Fibroblast of lung (primary cell): ENCODE data around the gene ITGB7. TPM values are rescaled to one million over a fixed set of nuclear protein-coding genes. Genes with fewer than 3 reads are reported as not detected.

Source experiments
- DNase-seq, 2 donors: peaks; one replicate each; pipeline versions ENCODE4 v3.0.0 to v3.0.0-alpha.2; 2010; ENCODE audit warnings: low read depth in 2 of 2
- H2AFZ ChIP-seq: 2 replicates; pipeline ENCODE4 v1.5.1; 2012; ENCODE audit warnings: low read length, control low read depth, inconsistent platforms
- H3K27ac ChIP-seq: 2 replicates; pipeline ENCODE4 v1.5.1; 2011; ENCODE audit warnings: low read length, control low read depth; ENCODE audit not compliant: insufficient read depth
- H3K27me3 ChIP-seq: 2 replicates; pipeline ENCODE4 v1.5.1; 2011; ENCODE audit warnings: mild to moderate bottlenecking, low read length; ENCODE audit not compliant: control insufficient read depth, insufficient read depth
- H3K36me3 ChIP-seq: 2 replicates; pipeline ENCODE4 v1.5.1; 2011; ENCODE audit warnings: low read length; ENCODE audit not compliant: control insufficient read depth, insufficient read depth
- H3K4me1 ChIP-seq: 2 replicates; pipeline ENCODE4 v1.5.1; 2011; ENCODE audit warnings: low read length; ENCODE audit not compliant: control insufficient read depth, insufficient read depth; ENCODE audit errors: extremely low read depth
- H3K4me2 ChIP-seq: 2 replicates; pipeline ENCODE4 v1.5.1; 2011; ENCODE audit warnings: low read length, control low read depth; ENCODE audit not compliant: insufficient read depth; ENCODE audit errors: extremely low read depth
- H3K4me3 ChIP-seq, 4 experiments: fragments of 200-600 bp in 1 of 4; sonication (generic) in 1 of 4; replicated peaks in 1 of 4; 2 replicates each; pipeline ENCODE4 v1.5.1; 2011 to 2016; ENCODE audit warnings: low read length in 4 of 4, low read depth in 3 of 4, mild to moderate bottlenecking in 3 of 4, control low read depth in 2 of 4, inconsistent platforms in 1 of 4, mixed read lengths in 1 of 4; ENCODE audit not compliant: insufficient read depth in 1 of 4; ENCODE audit errors: control extremely low read depth in 1 of 4
- H3K79me2 ChIP-seq: 2 replicates; pipeline ENCODE4 v1.5.1; 2012; ENCODE audit warnings: mild to moderate bottlenecking, low read length, inconsistent platforms; ENCODE audit not compliant: control insufficient read depth, insufficient read depth
- H3K9ac ChIP-seq: 2 replicates; pipeline ENCODE4 v1.5.1; 2011; ENCODE audit warnings: mild to moderate bottlenecking, low read length, control low read depth; ENCODE audit not compliant: insufficient read depth
- H3K9me3 ChIP-seq: 2 replicates; pipeline ENCODE4 v1.5.1; 2012; ENCODE audit warnings: low read depth, low read length; ENCODE audit not compliant: control insufficient read depth, insufficient read depth
- H4K20me1 ChIP-seq: 2 replicates; pipeline ENCODE4 v1.5.1; 2011; ENCODE audit warnings: low read length; ENCODE audit not compliant: control insufficient read depth, insufficient read depth; ENCODE audit errors: extremely low read depth
- CTCF ChIP-seq, 2 donors: IDR thresholded peaks in 1 of 2; conservative IDR thresholded peaks in 1 of 2; 1 replicate in 1 of 2; 2 replicates in 1 of 2; pipeline ENCODE4 v1.5.1; 2011 to 2012; ENCODE audit warnings: low read length in 2 of 2, control low read depth in 1 of 2, inconsistent platforms in 1 of 2, low read depth in 1 of 2, mild to moderate bottlenecking in 1 of 2
- EZH2 ChIP-seq: IDR thresholded peaks from 2 replicates; pipeline ENCODE4 v1.5.1; 2012; ENCODE audit warnings: low read length, control low read depth, mild to moderate bottlenecking; ENCODE audit errors: missing control alignments
- polyA plus RNA-seq, 2 donors: library from polyadenylated mRNA; depleted of rRNA in 1 of 2; stranded (reverse) in 1 of 2; unstranded in 1 of 2; fragments of >200 nt; gene quantifications; 2 replicates each; pipeline ENCODE4 v1.2.1, GENCODE V29; 2011 to 2012; ENCODE audit warnings: missing spikeins in 1 of 2
- total RNA-seq: library from RNA; depleted of rRNA; stranded (reverse); fragments of >200 nt; gene quantifications from 2 replicates; pipeline ENCODE4 v1.2.1, GENCODE V29; 2014

Gene ITGB7
- total and polyA plus RNA-seq, 2 donors (not counting 1 experiment from before 2014, with no cell fraction given), result 0.20 to 0.50 TPM

GRCh38 chr12:53232646-53233461 is 25.8 kb upstream of the ITGB7 start:
- DNase-seq, result peak; percentile 21 to 49
- peak overlapping the region; percentile 38 to 91 (median 52) for H3K4me3 ChIP-seq
- no peaks in the 10 kb centered on the region for H3K79me2 ChIP-seq
- H3K27ac ChIP-seq, result no peak overlapping the region
- peaks cover 8% of the 10 kb centered on the region for H3K27me3 ChIP-seq
- H4K20me1 ChIP-seq, result no peaks in the 10 kb centered on the region
- peak overlapping the region; percentile 89 for H3K4me2 ChIP-seq
- H3K36me3 ChIP-seq, result no peaks in the 10 kb centered on the region
- TF ChIP-seq EZH2, result peak; percentile 5
- no peak for TF ChIP-seq CTCF (conservative IDR thresholded peaks at IDR 0.05 in 1 of 2, IDR thresholded peaks at IDR 0.05 in 1 of 2; ENCODE audit: low read depth in 1 of 2, low read length in 2 of 2)
- H3K9me3 ChIP-seq, result no peaks in the 10 kb centered on the region
- peak overlapping the region; percentile 52 for H2AFZ ChIP-seq
- H3K4me1 ChIP-seq, result peaks cover 19% of the 10 kb centered on the region
- H3K9ac ChIP-seq, result no peak overlapping the region

GRCh38 chr12:53231921-53232645 is 25.0 kb upstream of the ITGB7 start, which contains the start of gene RARG:
RARG (minus strand) TSS chr12:53232209; CDS start chr12:53227545, 4,664 bp downstream.
- TF ChIP-seq EZH2, result no peak
- TF ChIP-seq CTCF (conservative IDR thresholded peaks at IDR 0.05 in 1 of 2, IDR thresholded peaks at IDR 0.05 in 1 of 2; ENCODE audit: low read depth in 1 of 2, low read length in 2 of 2), result no peak
- Histone ChIP-seq H3K79me2 (no peaks in the 10 kb centered on the region), H3K27ac (no peak within 1 kb of the TSS), H4K20me1 (no peaks in the 10 kb centered on the region), H3K4me2 (peak within 1 kb of the TSS; percentile 89), H3K36me3 (peaks cover 2% of the 10 kb centered on the region), H3K9ac (peak within 1 kb of the TSS; percentile 58), H3K4me3 (peak within 1 kb of the TSS; percentile 43 to 91 (median 66)), H3K9me3 (no peaks in the 10 kb centered on the region), H3K27me3 (peaks cover 8% of the 10 kb centered on the region), H3K4me1 (peaks cover 19% of the 10 kb centered on the region), H2AFZ (peak within 1 kb of the TSS; percentile 52)
- DNase-seq, result peak; percentile 43 to 58

- DNase-seq, result no peak
- Histone ChIP-seq H3K9ac (peak overlapping the region; percentile 58), H4K20me1 (no peaks in the 10 kb centered on the region), H2AFZ (no peak overlapping the region), H3K27ac (no peak overlapping the region), H3K9me3 (no peaks in the 10 kb centered on the region), H3K4me3 (peak overlapping the region; percentile 41 to 91 (median 66)), H3K4me1 (peaks cover 19% of the 10 kb centered on the region), H3K4me2 (peak overlapping the region; percentile 69), H3K36me3 (peaks cover 2% of the 10 kb centered on the region), H3K79me2 (no peaks in the 10 kb centered on the region), H3K27me3 (peaks cover 3% of the 10 kb centered on the region)
- TF ChIP-seq CTCF (conservative IDR thresholded peaks at IDR 0.05 in 1 of 2, IDR thresholded peaks at IDR 0.05 in 1 of 2; ENCODE audit: low read depth in 1 of 2, low read length in 2 of 2) (peak; percentile 10 to 12), EZH2 (no peak)
These were observed 24.5 kb upstream of the ITGB7 start for GRCh38 chr12:53231671-53231920.
